Colonic mucosa (tissue), 4 donors: Measurements from ENCODE around the gene TNNI2. TPM values are rescaled to one million over a fixed set of nuclear protein-coding genes. Genes with fewer than 3 reads are reported as not detected.
A peak's percentile ranks its signal among the peaks of the same experiment; 100 is the strongest.

Source experiments
- DNase-seq: peaks from one replicate; pipeline ENCODE4 v3.0.0-alpha.2; 2020
- H3K27ac ChIP-seq: fragments of 200-600 bp; one replicate; pipeline ENCODE4 v1.8.0; 2021
- H3K27me3 ChIP-seq: fragments of 200-600 bp; one replicate; pipeline ENCODE4 v1.8.0; 2021
- H3K36me3 ChIP-seq: fragments of 200-600 bp; one replicate; pipeline ENCODE4 v1.8.0; 2021
- H3K4me1 ChIP-seq: fragments of 200-600 bp; one replicate; pipeline ENCODE4 v1.8.0; 2021; ENCODE audit warnings: mild to moderate bottlenecking
- H3K4me3 ChIP-seq: fragments of 200-600 bp; one replicate; pipeline ENCODE4 v1.8.0; 2021
- H3K9ac ChIP-seq, 2 donors: one replicate each; pipeline ENCODE4 v1.7.0; 2013; ENCODE audit warnings: control low read depth in 2 of 2, low read depth in 2 of 2, low read length in 2 of 2
- H3K9me3 ChIP-seq: fragments of 200-600 bp; one replicate; pipeline ENCODE4 v1.8.0; 2021
- intact Hi-C: fragments of 100-400 bp; cut with DNase I; formaldehyde crosslinking; loops from one replicate; pipeline ENCODE4 v1.14.1; 2022
- total RNA-seq, 2 donors: library from RNA; stranded (reverse); fragmentation: NEBNext Ultra II Directional in 1 of 2; extraction: Animal tissue kit (Norgen Biotek cat#: 25700) in 1 of 2; gene quantifications; one replicate each; pipeline ENCODE4 v1.2.1, GENCODE V29; 2021
- TF ChIP-seq, protein P1 (sequence below): fragments of 200-600 bp; IDR thresholded peaks from one replicate; pipeline ENCODE4 v1.8.0; 2022; ENCODE audit warnings: antibody characterized with exemption, mild to moderate bottlenecking
- donor health status: healthy.
- donor health status: DM: no; HTN: no; CAD: no.
- donor health status: DM: no; HTN: no; CAD: no.

The TNNI2 gene
- total RNA-seq, 2 donors from 2014 or later, result 0.94 TPM; not detected in 1

DNA sequence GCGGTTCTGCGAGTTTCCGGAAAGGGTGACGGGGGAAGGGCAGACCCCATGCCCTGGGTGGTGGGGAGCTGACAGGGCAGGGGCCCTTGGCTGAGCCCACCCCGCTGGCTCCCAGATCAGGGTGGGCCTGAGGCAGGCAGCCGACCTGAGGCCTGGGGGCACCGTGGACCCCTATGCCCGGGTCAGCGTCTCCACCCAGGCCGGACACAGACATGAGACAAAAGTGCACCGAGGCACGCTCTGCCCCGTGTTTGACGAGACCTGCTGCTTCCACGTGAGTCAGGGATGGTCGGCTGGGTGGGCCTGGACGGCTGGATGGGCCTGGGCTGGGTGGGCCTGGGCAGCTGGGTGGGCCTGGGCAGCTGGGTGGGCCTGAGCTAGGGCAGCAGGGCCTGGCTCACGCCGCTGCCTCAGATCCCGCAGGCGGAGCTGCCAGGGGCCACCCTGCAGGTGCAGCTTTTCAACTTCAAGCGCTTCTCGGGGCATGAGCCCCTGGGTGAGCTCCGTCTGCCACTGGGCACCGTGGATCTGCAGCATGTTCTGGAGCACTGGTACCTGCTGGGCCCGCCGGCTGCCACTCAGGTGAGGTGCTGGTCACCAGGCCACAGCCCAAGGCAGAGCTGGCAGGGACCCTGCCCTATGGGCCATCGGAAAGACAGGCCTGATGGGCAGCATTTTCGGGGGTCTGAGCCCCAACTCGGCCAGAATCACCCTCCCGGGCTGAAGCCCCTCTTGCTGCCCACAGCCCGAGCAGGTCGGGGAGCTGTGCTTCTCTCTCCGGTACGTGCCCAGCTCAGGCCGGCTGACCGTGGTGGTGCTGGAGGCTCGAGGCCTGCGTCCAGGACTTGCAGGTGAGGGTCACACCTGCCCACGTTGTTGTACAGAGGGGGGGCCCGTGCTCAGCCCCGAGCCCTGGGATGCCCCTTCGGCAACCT is 2.5 kb upstream of the TNNI2 start:
- Histone ChIP-seq H3K27ac (no peak overlapping the region), H3K27me3 (no peaks in the 10 kb centered on the region), H3K4me1 (peaks cover 25% of the 10 kb centered on the region), H3K36me3 (no peaks in the 10 kb centered on the region), H3K9ac (no peak overlapping the region), H3K4me3 (no peak overlapping the region), H3K9me3 (no peaks in the 10 kb centered on the region)
- no peak for DNase-seq
- TF ChIP-seq, protein P1, sequence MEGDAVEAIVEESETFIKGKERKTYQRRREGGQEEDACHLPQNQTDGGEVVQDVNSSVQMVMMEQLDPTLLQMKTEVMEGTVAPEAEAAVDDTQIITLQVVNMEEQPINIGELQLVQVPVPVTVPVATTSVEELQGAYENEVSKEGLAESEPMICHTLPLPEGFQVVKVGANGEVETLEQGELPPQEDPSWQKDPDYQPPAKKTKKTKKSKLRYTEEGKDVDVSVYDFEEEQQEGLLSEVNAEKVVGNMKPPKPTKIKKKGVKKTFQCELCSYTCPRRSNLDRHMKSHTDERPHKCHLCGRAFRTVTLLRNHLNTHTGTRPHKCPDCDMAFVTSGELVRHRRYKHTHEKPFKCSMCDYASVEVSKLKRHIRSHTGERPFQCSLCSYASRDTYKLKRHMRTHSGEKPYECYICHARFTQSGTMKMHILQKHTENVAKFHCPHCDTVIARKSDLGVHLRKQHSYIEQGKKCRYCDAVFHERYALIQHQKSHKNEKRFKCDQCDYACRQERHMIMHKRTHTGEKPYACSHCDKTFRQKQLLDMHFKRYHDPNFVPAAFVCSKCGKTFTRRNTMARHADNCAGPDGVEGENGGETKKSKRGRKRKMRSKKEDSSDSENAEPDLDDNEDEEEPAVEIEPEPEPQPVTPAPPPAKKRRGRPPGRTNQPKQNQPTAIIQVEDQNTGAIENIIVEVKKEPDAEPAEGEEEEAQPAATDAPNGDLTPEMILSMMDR, result no peak
- intact Hi-C loops, result loop anchor here (5.0 kb wide), 1 partner anchor 316 kb away; no protein-coding TSS in a partner anchor

DNA sequence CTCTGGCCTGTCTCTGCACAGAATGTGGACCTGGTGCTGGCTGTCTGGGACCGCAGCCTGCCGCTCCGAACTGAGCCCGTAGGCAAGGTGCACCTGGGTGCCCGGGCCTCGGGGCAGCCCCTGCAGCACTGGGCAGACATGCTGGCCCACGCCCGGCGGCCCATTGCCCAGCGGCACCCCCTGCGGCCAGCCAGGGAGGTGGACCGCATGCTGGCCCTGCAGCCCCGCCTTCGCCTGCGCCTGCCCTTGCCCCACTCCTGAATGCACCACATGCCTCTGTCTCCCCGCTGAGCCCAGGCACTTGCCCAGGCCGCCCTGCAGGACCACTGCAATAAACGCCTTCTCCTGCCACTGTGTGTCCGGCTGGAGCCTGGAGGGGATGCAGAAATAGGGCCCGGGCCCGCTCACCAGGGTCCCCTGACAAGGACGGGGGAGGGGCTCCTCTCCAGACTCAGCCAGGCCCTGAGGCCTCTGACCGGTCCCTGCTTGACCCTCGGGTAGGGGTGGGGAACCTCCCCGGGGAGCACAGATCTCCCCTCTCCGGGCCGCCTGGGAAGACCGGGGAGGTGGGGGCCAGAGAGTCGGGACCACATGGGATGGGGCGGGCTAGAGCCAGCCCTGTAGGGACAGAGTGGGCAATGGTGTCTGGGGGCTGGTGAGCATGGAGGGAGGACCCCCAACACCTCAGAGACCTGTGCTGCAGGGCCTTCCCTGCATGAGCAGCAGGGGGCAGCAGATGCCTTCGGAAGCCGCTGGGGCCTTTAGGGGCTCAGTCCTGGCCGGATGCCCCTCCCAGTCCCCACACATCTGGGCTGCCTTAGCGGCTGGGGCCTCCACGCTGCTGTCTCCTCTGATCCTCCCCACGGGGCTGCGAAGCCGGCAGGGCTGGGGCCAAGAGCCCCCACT is 1.4 kb upstream of the TNNI2 start:
- Histone ChIP-seq H3K27ac (no peak overlapping the region), H3K4me1 (peaks cover 14% of the 10 kb centered on the region)
- DNase-seq, result peak; percentile 64

DNA sequence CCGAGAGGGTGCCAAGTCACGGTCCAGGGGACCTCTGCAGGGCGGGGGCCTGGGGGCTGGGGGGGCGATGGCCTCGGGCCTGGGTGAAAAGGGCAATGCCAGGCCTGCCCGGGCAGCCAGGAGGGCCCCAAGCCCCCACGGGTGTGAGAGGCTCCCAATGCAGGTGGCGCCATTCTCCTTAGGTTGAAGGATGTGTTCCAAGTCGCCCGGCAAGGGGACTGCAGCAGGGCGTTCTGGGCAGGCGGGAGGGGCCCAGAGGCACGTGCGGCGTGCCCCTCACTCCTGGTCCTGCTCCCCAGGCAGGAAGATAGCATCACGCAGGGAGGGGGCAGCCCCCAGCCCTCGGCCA is 730 bp upstream of the TNNI2 start:
- Histone ChIP-seq H3K9ac (peak overlapping the region in 1 of 2 donors; percentile 14), H3K4me3 (no peak overlapping the region), H3K27ac (no peak overlapping the region), H3K9me3 (no peaks in the 10 kb centered on the region), H3K36me3 (no peaks in the 10 kb centered on the region), H3K4me1 (peaks cover 9% of the 10 kb centered on the region), H3K27me3 (no peaks in the 10 kb centered on the region)
- intact Hi-C loops, result loop anchor here (5.0 kb wide), 1 partner anchor 314 kb away; no protein-coding TSS in a partner anchor
- no peak for DNase-seq
- TF ChIP-seq, protein P1, result no peak

More for the DNA sequence above, 1.4 kb upstream of the TNNI2 start:
- no peaks in the 10 kb centered on the region for H3K27me3 ChIP-seq
- no peaks in the 10 kb centered on the region for H3K9me3 ChIP-seq
- H3K4me3 ChIP-seq, result no peak overlapping the region
- H3K9ac ChIP-seq, result peak overlapping the region in 1 of 2 donors; percentile 14
- H3K36me3 ChIP-seq, result no peaks in the 10 kb centered on the region
- intact Hi-C loops, result loop anchor here (5.0 kb wide), 1 partner anchor 315 kb away; no protein-coding TSS in a partner anchor
- TF ChIP-seq, protein P1, result peak; percentile 88

DNA sequence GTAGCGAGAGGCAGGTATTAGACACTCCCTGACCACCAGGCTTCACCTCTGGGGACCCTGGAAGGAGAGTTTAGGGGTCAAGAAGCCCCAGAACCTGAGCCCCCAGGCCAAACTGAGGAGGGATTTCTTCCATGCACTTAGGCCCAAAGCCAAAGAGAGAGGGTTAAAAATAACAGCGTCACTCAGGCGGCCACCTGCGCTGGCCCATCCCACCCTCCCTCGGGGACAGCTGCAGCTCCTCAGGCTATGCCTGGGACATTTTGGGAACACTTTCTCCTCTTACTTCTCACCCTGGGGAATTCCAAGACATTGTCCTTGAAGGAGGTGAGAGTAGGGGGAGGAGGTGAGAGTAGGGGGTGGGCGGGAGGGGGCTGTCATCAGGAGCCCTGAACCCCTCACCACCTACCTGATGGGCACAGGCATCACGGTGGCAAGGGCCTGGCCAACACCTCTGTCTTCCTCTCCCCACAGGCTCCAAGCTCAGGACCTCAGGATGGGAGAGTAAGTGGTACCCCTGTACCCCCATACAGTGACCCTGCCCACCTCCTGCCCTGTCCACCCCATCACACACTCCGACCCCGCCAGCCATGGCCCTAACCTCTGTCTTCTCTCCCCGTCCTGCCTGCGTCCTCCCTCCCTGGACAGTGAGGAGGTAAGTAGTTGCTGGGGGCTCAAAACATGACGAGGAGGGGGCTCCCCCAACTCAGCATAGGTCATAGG is 583 bp downstream of the TNNI2 start:
- H3K4me1 ChIP-seq, result peaks cover 7% of the 10 kb centered on the region
- H3K9ac ChIP-seq, result no peak overlapping the region
- intact Hi-C loops, result loop anchor here (5.0 kb wide), 1 partner anchor 313 kb away; no protein-coding TSS in a partner anchor
- no peak overlapping the region for H3K4me3 ChIP-seq
- DNase-seq, result no peak
- H3K27ac ChIP-seq, result no peak overlapping the region
- H3K27me3 ChIP-seq, result no peaks in the 10 kb centered on the region
- no peaks in the 10 kb centered on the region for H3K9me3 ChIP-seq
- TF ChIP-seq, protein P1, result no peak
- H3K36me3 ChIP-seq, result no peaks in the 10 kb centered on the region
